HepG2 (cell line): Measurements from ENCODE around the gene SNX7. TPM values are rescaled to one million over a fixed set of nuclear protein-coding genes. Genes with fewer than 3 reads are reported as not detected.
A peak's percentile ranks its signal among the peaks of the same experiment; 100 is the strongest.

Source experiments
- ATAC-seq: fragments of 200-7000 bp; cut with Tn5 transposase; 3 replicates; pipeline ENCODE4 v1.9.1; 2020; ENCODE audit warnings: mild to moderate bottlenecking, moderate library complexity
- BruUV-seq: library from RNA; stranded (reverse); fragments of 400-500 nt; replicated peaks from 2 replicates; lab custom pipeline; 2021; lab: Mats Ljungman, UMichigan
- CTCF ChIA-PET: fragments of 300-600 bp; formaldehyde crosslinking; extraction: SDS; loops from one replicate; lab custom pipeline; 2021; ENCODE audit warnings: low total read pairs, inconsistent platforms, low intra/inter-chr PET ratio; lab: Yijun Ruan, JAX
- POLR2A ChIA-PET: fragments of 350-600 bp; sonication (Branson Sonifier 250); formaldehyde crosslinking; loops from one replicate; lab custom pipeline; 2020; ENCODE audit warnings: antibody characterized with exemption, inconsistent platforms; lab: Yijun Ruan, JAX
- DNase-seq: peaks from one replicate; pipeline ENCODE4 v3.0.0-alpha.2; 2015; ENCODE audit warnings: low spot score
- FAIRE-seq: peaks from 3 replicates; lab custom pipeline; 2011; peaks lifted over from hg19 to GRCh38; lab: Jason Lieb, UNC
- H2AFZ ChIP-seq: one replicate; pipeline ENCODE4 v1.6.1; 2011; ENCODE audit warnings: low read length, inconsistent platforms
- H3K27ac ChIP-seq: fragments of 300-600 bp; 3 replicates; pipeline ENCODE4 v1.8.0; 2011; ENCODE audit warnings: mixed run types, mild to moderate bottlenecking, mixed read lengths, low read length, inconsistent platforms; ENCODE audit not compliant: insufficient read depth; ENCODE audit errors: extremely low read length
- H3K27me3 ChIP-seq, 2 experiments: fragments of 200-600 bp in 1 of 2; 2 replicates in 1 of 2; 3 replicates in 1 of 2; pipeline versions ENCODE4 v1.6.0 to v1.8.0; 2011; ENCODE audit warnings: low read length in 2 of 2, mild to moderate bottlenecking in 2 of 2, moderate library complexity in 2 of 2, inconsistent platforms in 1 of 2; ENCODE audit not compliant: insufficient read depth in 2 of 2, control insufficient read depth in 1 of 2
- H3K36me3 ChIP-seq, 2 experiments: fragments of 200-600 bp in 1 of 2; replicated peaks in 1 of 2; 2 replicates in 1 of 2; 3 replicates in 1 of 2; pipeline versions ENCODE4 v1.5.1 to v1.8.0; 2011; ENCODE audit warnings: low read length in 2 of 2, inconsistent platforms in 1 of 2; ENCODE audit not compliant: insufficient read depth in 2 of 2, control insufficient read depth in 1 of 2
- H3K4me1 ChIP-seq: 2 replicates; pipeline ENCODE4 v1.5.1; 2012; ENCODE audit warnings: low read length, inconsistent platforms; ENCODE audit not compliant: insufficient read depth
- H3K4me2 ChIP-seq: 2 replicates; pipeline ENCODE4 v1.6.0; 2011; ENCODE audit warnings: low read depth, low read length, inconsistent platforms
- H3K4me3 ChIP-seq, 3 experiments: fragments of 200-600 bp in 1 of 3; sonication (generic), shearing (Covaris generic) in 1 of 3; replicated peaks in 1 of 3; 2 replicates each; pipeline ENCODE4 v1.5.1; 2011 to 2016; ENCODE audit warnings: low read length in 3 of 3, inconsistent platforms in 2 of 3, low read depth in 2 of 3, mild to moderate bottlenecking in 2 of 3, control low read depth in 1 of 3, mixed read lengths in 1 of 3; ENCODE audit not compliant: insufficient read depth in 1 of 3
- H3K79me2 ChIP-seq: one replicate; pipeline ENCODE4 v1.6.1; 2011; ENCODE audit warnings: low read length, inconsistent platforms; ENCODE audit not compliant: insufficient read depth
- H3K9ac ChIP-seq: 2 replicates; pipeline ENCODE4 v1.6.0; 2011; ENCODE audit warnings: mild to moderate bottlenecking, low read depth, low read length, inconsistent platforms; ENCODE audit not compliant: insufficient read depth
- H3K9me3 ChIP-seq: 2 replicates; pipeline ENCODE4 v1.5.1; 2012; ENCODE audit warnings: mild to moderate bottlenecking, low read length
- H4K20me1 ChIP-seq: 2 replicates; pipeline ENCODE4 v1.6.0; 2011; ENCODE audit warnings: inconsistent platforms, mild to moderate bottlenecking, low read length, moderate library complexity; ENCODE audit not compliant: insufficient read depth
- FLYWCH1 ChIP-seq: sonication (generic); formaldehyde crosslinking; IDR thresholded peaks from 2 replicates; pipeline ENCODE4 v1.8.1; 2023; ENCODE audit warnings: mild to moderate bottlenecking, missing genetic modification reagents
- HIC2 ChIP-seq: sonication (generic); formaldehyde crosslinking; IDR thresholded peaks from 2 replicates; pipeline ENCODE4 v1.9.0; 2022; ENCODE audit warnings: low read depth, missing genetic modification reagents
- MAFF ChIP-seq: IDR thresholded peaks from 2 replicates; pipeline ENCODE4 v1.6.1; 2011; ENCODE audit warnings: low read depth, low read length, improper control_type of control experiment
- MAFK ChIP-seq, 2 experiments: IDR thresholded peaks in 1 of 2; conservative IDR thresholded peaks in 1 of 2; 2 replicates each; pipeline ENCODE4 v1.6.1; 2011; ENCODE audit warnings: improper control_type of control experiment in 2 of 2, low read length in 2 of 2
- MATR3 ChIP-seq: sonication (generic); formaldehyde crosslinking; IDR thresholded peaks from 2 replicates; pipeline ENCODE4 v1.4.0; 2020; ENCODE audit warnings: missing genetic modification reagents
- ZFP82 ChIP-seq: sonication (generic); formaldehyde crosslinking; IDR thresholded peaks from 2 replicates; pipeline ENCODE4 v1.5.1; 2020; ENCODE audit warnings: mild to moderate bottlenecking, missing genetic modification reagents, borderline replicate concordance
- ZNF83 ChIP-seq: sonication (generic); formaldehyde crosslinking; IDR thresholded peaks from 2 replicates; pipeline ENCODE4 v1.4.0; 2020; ENCODE audit warnings: missing genetic modification reagents, mild to moderate bottlenecking, borderline replicate concordance
- WGBS: methylation state at CpG from one replicate; pipeline ENCODE4 v1.1.6; 2017; ENCODE audit warnings: low lambda C conversion rate; 5-methylcytosine and 5-hydroxymethylcytosine counted together
- in situ Hi-C: cut with HindIII; loops from 2 replicates; pipeline ENCODE4 v1.10.0; 2017; ENCODE audit warnings: low pct_unique_long_range_greater_than_20kb; ENCODE audit not compliant: extremely low pct_ligation_motif_present
- intact Hi-C: fragments of 100-400 bp; cut with micrococcal nuclease; formaldehyde crosslinking; loops from one replicate; pipeline ENCODE4 v1.10.0; 2022; ENCODE audit not compliant: unreplicated experiment
- polyA plus RNA-seq, 8 experiments: library from polyadenylated mRNA; depleted of rRNA in 3 of 8; stranded (reverse) in 7 of 8; unstranded in 1 of 8; fragments of >200 nt; fragmentation: Illumina TruSeq in 4 of 8; extraction: Trizol in 4 of 8; gene quantifications; 2 replicates each; pipeline versions ENCODE4 v1.2.1 to v1.2.3, GENCODE V29; 2011 to 2016; ENCODE audit warnings: low read depth in 4 of 8, missing spikeins in 1 of 8, mixed read lengths in 1 of 8; ENCODE audit not compliant: insufficient read depth in 1 of 8
- total RNA-seq, 5 experiments: library from RNA; depleted of rRNA; stranded (reverse); fragments of >200 nt; fragmentation: Illumina TruSeq; extraction: Trizol; gene quantifications; 2 replicates each; pipeline ENCODE4 v1.2.3, GENCODE V29; 2016; ENCODE audit warnings: low read depth in 1 of 5

Gene SNX7
- total and polyA plus RNA-seq, 2 of the 13 experiments (the other 11 are each of a cell fraction or from before 2014, with no cell fraction given): 14.3 to 33.5 TPM

- no peak for FAIRE-seq
- 100% methylated on average over 2 of the region's 2 CpGs for WGBS
These were observed 31.9 kb downstream of the SNX7 start for GRCh38 chr1:98693385-98693784.

GRCh38 chr1:98696077-98696476 is 34.6 kb downstream of the SNX7 start:
- H3K79me2 ChIP-seq: no peaks in the 10 kb centered on the region
- intact Hi-C loops: loop anchor here (5.0 kb wide), 1 partner anchor 34 kb away; the partner anchor contains the start of gene SNX7
- no peak overlapping the region for H3K27ac ChIP-seq
- DNase-seq (no peak), ATAC-seq (no peak), FAIRE-seq (no peak)
- no peak overlapping the region for H3K9ac ChIP-seq
- peaks cover 1 to 4% of the 10 kb centered on the region in 2 experiments; a peak in 3 of 5 replicates for H3K36me3 ChIP-seq
- in situ Hi-C loops: no loop called here
- no TSS peak for BruUV-seq
- no peak overlapping the region for H2AFZ ChIP-seq
- H3K9me3 ChIP-seq: no peaks in the 10 kb centered on the region
- no peak overlapping the region for H3K4me2 ChIP-seq
- H3K4me3 ChIP-seq: no peak overlapping the region
- no peaks in the 10 kb centered on the region for H3K4me1 ChIP-seq
- H3K27me3 ChIP-seq: no peaks in the 10 kb centered on the region; a peak in 1 of 5 replicates
- ChIA-PET POLR2A (no interaction called here), CTCF (no interaction called here)
- WGBS: 95% methylated on average over 4 of the region's 4 CpGs
- TF ChIP-seq ZNF83 (CRISPR knock-in tag): no peak
- peak; percentile 43 to 88 for TF ChIP-seq MAFK (conservative IDR thresholded peaks at IDR 0.05 in 1 of 2, IDR thresholded peaks at IDR 0.05 in 1 of 2; ENCODE audit: low read length in 2 of 2)
- no peak for TF ChIP-seq MATR3
- peak; percentile 69; the same call in 1 of the 2 replicates for TF ChIP-seq MAFF
- no peaks in the 10 kb centered on the region for H4K20me1 ChIP-seq

More at GRCh38 chr1:98693385-98693784, 31.9 kb downstream of the SNX7 start:
- H3K9ac ChIP-seq: no peak overlapping the region
- no peaks in the 10 kb centered on the region for H3K4me1 ChIP-seq
- in situ Hi-C loops: no loop called here
- no TSS peak for BruUV-seq
- intact Hi-C loops: no loop called here
- H3K36me3 ChIP-seq: no peaks in the 10 kb centered on the region; a peak in 2 of 5 replicates
- ChIA-PET CTCF (no interaction called here), POLR2A (no interaction called here)
- no peaks in the 10 kb centered on the region; a peak in 1 of 5 replicates for H3K27me3 ChIP-seq
- H3K9me3 ChIP-seq: no peaks in the 10 kb centered on the region
- TF ChIP-seq HIC2 (CRISPR knock-in tag) (no peak), ZFP82 (CRISPR knock-in tag) (no peak), FLYWCH1 (CRISPR knock-in tag) (no peak)
- ATAC-seq (no peak), DNase-seq (no peak)
- H3K79me2 ChIP-seq: no peaks in the 10 kb centered on the region
- H4K20me1 ChIP-seq: no peaks in the 10 kb centered on the region
- H3K4me3 ChIP-seq: no peak overlapping the region
- H3K27ac ChIP-seq: no peak overlapping the region
- no peak overlapping the region for H3K4me2 ChIP-seq
- no peak overlapping the region for H2AFZ ChIP-seq
